ENCODE measurements around the gene OCA2.
"Not testable (repeated sequence)": the region's sequence is repeated elsewhere in the genome, so short reads cannot be mapped to it uniquely, and the experiment has no call there.

Gene OCA2

DNA sequence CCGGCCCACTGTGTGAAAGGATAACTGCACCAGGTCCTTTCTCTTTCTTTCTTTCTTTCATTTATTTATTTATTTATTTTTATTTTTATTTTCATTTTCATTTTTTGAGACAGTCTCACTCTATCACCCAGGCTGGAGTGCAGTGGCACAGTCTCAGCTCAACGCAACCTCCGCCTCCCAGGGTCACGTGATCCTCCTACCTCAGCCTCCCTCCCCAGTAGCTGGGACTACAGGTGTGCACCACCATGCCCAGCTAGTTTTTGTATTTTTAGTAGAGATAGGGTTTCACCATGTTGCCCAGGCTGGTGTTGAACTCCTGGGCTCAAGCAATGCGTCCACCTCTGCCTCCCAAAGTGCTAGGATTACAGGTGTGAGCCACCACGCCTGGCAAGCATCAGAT is 146.5 kb downstream of the OCA2 start:
- H3K36me3 ChIP-seq (ENCODE audit: control insufficient read depth, insufficient read depth, low read length); H3K27ac ChIP-seq (ENCODE audit: low read depth, low read length); H3K4me1 ChIP-seq (ENCODE audit: control insufficient read depth, insufficient read depth, low read length); H3K4me3 ChIP-seq (ENCODE audit: low read length); H3K27me3 ChIP-seq (ENCODE audit: control insufficient read depth, insufficient read depth, low read length); H3K9ac ChIP-seq (ENCODE audit: low read length): not testable (repeated sequence)

DNA sequence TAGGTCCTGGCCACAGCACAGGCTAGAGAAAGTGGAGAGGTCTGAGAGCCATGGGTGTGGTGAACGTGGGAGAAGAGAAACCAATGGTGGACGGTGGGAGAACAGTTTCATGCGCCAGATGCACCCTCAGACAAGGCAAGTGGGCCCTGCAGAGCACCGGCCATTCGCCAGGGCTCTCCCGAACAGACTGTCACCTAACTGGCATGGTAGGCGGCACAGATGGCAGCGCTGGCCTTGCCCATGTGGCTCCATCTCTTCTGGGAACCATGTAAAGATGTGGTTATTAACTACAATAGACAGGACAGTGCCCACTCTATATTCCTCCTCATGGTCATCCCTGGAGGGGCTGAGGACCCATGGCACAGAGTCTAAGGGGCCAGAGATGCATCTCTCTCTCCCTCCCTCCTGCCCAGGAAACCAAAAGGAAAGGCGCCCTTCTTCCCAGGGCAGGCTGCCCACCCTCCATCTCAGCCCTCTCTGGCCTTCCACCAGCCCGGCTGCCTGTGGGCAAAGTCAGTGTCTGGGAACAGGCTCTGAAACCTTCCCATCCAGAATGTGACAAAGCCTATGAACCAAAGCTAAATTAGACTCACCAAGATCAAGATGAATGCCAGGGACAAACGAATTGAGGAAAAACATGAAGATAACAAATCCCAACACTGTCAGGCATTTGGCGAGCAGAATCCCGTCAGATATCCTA is 147.8 kb downstream of the OCA2 start:
- no peak overlapping the region for H3K27ac ChIP-seq (ENCODE audit: low read depth, low read length)
- H3K9ac ChIP-seq (ENCODE audit: low read length): no peak overlapping the region
- no peaks in the 10 kb centered on the region for H3K27me3 ChIP-seq (ENCODE audit: control insufficient read depth, insufficient read depth, low read length)
- H3K4me1 ChIP-seq (ENCODE audit: control insufficient read depth, insufficient read depth, low read length): no peaks in the 10 kb centered on the region
- H3K4me3 ChIP-seq (ENCODE audit: low read length): no peak overlapping the region
- H3K36me3 ChIP-seq (ENCODE audit: control insufficient read depth, insufficient read depth, low read length): no peaks in the 10 kb centered on the region

DNA sequence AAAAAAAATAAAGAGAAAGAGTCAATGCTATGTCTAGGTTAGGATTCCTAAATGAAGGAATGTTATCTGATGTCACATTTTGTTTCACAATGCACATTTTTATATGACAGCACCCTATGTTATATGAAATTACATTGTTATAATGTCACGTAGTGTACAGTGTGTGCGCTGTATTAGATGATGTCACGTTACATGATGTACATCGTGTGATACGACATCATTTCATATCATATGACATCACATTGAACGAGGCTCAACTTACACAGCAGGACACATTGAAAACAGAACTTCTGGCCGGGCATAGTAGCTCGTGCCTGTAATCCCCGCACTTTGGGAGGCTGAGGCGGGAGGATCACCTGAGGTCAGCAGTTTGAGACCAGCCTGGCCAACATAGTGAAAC is 150.0 kb downstream of the OCA2 start:
- no peaks in the 10 kb centered on the region for H3K36me3 ChIP-seq (ENCODE audit: control insufficient read depth, insufficient read depth, low read length)
- no peak overlapping the region for H3K9ac ChIP-seq (ENCODE audit: low read length)
- no peaks in the 10 kb centered on the region for H3K4me1 ChIP-seq (ENCODE audit: control insufficient read depth, insufficient read depth, low read length)
- no peak overlapping the region for H3K27ac ChIP-seq (ENCODE audit: low read depth, low read length)
- no peaks in the 10 kb centered on the region for H3K27me3 ChIP-seq (ENCODE audit: control insufficient read depth, insufficient read depth, low read length)
- no peak overlapping the region for H3K4me3 ChIP-seq (ENCODE audit: low read length)

DNA sequence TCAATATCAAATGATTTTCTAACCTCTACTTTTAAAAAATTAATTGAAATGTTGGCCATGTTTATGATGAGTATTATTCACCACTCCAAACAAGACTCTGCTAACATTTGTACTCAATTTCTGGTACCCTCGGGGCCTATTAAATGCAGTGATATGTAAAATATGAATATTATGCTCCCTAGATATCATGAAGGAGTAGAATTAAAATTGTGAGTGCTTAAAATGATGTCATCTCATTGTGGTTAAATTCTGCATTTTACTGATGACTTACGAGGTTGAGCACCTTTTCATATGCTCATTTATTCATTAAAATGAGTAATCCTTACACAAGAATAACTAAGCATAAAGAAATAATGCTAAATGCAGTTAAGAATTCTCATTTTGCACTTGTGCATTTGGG is 159.9 kb downstream of the OCA2 start:
- H3K27me3 ChIP-seq (ENCODE audit: control insufficient read depth, insufficient read depth, low read length): no peaks in the 10 kb centered on the region

DNA sequence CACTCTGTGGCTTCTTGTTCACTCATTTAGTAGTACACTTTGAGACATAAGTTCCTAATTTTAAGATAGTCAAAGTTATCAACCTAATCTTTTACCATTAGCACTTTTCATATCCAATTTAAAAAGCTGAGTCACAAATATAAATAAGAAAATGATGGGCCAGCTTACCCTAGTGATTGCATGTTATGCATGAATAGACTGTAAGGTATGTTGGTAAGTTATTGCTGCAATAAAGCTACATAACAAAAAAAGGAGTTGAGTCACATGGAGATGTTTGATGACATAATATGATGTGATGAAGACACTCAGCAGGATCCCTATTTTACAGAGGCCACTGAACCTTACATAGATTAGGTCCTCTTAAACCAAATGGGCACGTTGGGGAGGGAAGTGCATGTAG is 161.3 kb downstream of the OCA2 start:
- no peaks in the 10 kb centered on the region for H3K36me3 ChIP-seq (ENCODE audit: control insufficient read depth, insufficient read depth, low read length)
- H3K9ac ChIP-seq (ENCODE audit: low read length): no peak overlapping the region
- no peaks in the 10 kb centered on the region for H3K4me1 ChIP-seq (ENCODE audit: control insufficient read depth, insufficient read depth, low read length)
- H3K27ac ChIP-seq (ENCODE audit: low read depth, low read length): no peak overlapping the region
- no peaks in the 10 kb centered on the region for H3K27me3 ChIP-seq (ENCODE audit: control insufficient read depth, insufficient read depth, low read length)
- H3K4me3 ChIP-seq (ENCODE audit: low read length): no peak overlapping the region

More for the DNA sequence above, 159.9 kb downstream of the OCA2 start:
- no peak overlapping the region for H3K9ac ChIP-seq (ENCODE audit: low read length)
- H3K27ac ChIP-seq (ENCODE audit: low read depth, low read length): no peak overlapping the region
- no peak overlapping the region for H3K4me3 ChIP-seq (ENCODE audit: low read length)
- H3K4me1 ChIP-seq (ENCODE audit: control insufficient read depth, insufficient read depth, low read length): no peaks in the 10 kb centered on the region
- no peaks in the 10 kb centered on the region for H3K36me3 ChIP-seq (ENCODE audit: control insufficient read depth, insufficient read depth, low read length)

DNA sequence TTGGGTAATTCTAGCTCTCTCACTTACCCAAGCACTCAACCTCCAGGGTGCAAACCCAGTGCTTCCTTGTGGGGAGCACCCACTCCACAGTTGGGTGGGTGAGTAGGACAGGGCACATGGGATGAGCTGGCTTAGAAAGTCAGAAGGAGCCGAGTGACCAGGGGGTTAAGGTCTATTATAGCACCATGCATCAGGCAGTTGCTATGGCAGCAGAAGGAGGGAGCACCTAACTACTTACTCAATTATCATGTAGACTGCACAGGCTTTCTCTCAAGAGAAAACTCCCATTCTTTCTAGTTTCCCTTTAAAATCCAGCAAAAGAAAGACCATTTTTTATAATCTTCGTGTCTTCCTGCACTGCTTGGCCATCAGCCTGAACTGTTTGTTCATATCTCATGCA is 163.0 kb downstream of the OCA2 start:
- H3K36me3 ChIP-seq (ENCODE audit: control insufficient read depth, insufficient read depth, low read length): no peaks in the 10 kb centered on the region
- no peaks in the 10 kb centered on the region for H3K27me3 ChIP-seq (ENCODE audit: control insufficient read depth, insufficient read depth, low read length)
- H3K9ac ChIP-seq (ENCODE audit: low read length): no peak overlapping the region
- H3K4me1 ChIP-seq (ENCODE audit: control insufficient read depth, insufficient read depth, low read length): no peaks in the 10 kb centered on the region
- H3K27ac ChIP-seq (ENCODE audit: low read depth, low read length): no peak overlapping the region
- no peak overlapping the region for H3K4me3 ChIP-seq (ENCODE audit: low read length)

DNA sequence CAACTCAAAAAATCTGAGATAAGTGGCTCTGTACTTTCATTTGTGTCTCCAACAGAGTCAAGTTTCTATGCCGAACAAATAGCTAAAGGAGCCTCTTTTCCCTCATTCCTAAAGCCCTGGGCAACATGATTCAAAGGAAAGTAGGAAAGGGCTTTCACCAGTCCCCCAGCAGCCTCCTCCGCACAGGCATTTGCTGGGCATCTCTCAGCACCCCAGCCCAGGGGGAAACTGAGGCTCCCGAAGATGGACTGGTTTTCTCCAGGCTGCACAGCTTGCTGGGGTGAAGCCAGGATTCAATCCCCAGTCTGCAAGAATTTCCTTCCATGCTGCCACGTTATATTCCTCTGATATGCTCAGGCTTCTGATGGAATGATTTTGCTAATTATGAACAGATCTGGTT is 163.8 kb downstream of the OCA2 start:
- no peaks in the 10 kb centered on the region for H3K27me3 ChIP-seq (ENCODE audit: control insufficient read depth, insufficient read depth, low read length)
- H3K4me3 ChIP-seq (ENCODE audit: low read length): no peak overlapping the region
- no peaks in the 10 kb centered on the region for H3K36me3 ChIP-seq (ENCODE audit: control insufficient read depth, insufficient read depth, low read length)
- H3K27ac ChIP-seq (ENCODE audit: low read depth, low read length): no peak overlapping the region
- H3K4me1 ChIP-seq (ENCODE audit: control insufficient read depth, insufficient read depth, low read length): no peaks in the 10 kb centered on the region
- H3K9ac ChIP-seq (ENCODE audit: low read length): no peak overlapping the region

DNA sequence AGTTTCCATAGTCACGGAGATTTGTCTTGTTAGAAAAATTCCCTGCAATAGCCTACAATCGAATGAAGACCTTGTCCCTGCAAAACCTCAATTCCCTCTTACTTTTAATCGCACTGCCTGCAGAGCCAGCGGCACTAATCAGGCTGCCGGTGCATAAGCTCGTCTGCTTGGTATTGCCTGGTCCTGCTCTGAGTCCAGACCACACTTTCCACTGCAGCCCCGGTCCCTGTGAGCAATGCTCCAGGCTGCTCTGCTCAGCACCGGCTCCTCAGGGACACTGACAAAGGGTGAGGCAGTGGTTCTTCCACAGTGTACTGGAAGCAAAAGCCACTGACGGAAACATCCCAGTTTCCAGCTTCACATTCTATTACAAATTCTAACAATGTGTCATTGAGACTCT is 164.3 kb downstream of the OCA2 start:
- no peak overlapping the region for H3K27ac ChIP-seq (ENCODE audit: low read depth, low read length)
- no peaks in the 10 kb centered on the region for H3K4me1 ChIP-seq (ENCODE audit: control insufficient read depth, insufficient read depth, low read length)
- no peaks in the 10 kb centered on the region for H3K36me3 ChIP-seq (ENCODE audit: control insufficient read depth, insufficient read depth, low read length)
- no peak overlapping the region for H3K4me3 ChIP-seq (ENCODE audit: low read length)
- no peak overlapping the region for H3K9ac ChIP-seq (ENCODE audit: low read length)
- no peaks in the 10 kb centered on the region for H3K27me3 ChIP-seq (ENCODE audit: control insufficient read depth, insufficient read depth, low read length)

DNA sequence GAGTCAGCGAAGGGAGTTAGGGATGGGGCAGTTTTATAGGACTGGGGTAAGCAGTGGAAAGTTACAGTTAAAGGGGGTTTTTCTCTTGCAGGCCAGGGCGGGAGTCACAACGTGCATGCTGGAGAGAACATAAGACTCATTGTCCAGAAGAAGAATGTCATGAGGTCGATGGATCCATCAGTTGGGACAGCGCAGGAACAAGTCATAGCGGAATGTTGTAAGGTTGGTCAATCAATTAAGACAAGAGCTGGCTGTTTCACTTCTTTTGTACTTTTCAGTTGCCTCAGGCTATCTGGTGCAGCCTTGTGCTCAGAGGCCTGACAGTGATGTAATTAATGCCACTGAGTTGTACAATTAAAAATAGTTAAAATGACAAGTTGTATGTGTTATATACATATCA is 165.6 kb downstream of the OCA2 start:
- Histone ChIP-seq H3K27ac (ENCODE audit: low read depth, low read length) (no peak overlapping the region), H3K4me1 (ENCODE audit: control insufficient read depth, insufficient read depth, low read length) (no peaks in the 10 kb centered on the region), H3K9ac (ENCODE audit: low read length) (no peak overlapping the region), H3K4me3 (ENCODE audit: low read length) (no peak overlapping the region), H3K36me3 (ENCODE audit: control insufficient read depth, insufficient read depth, low read length) (no peaks in the 10 kb centered on the region), H3K27me3 (ENCODE audit: control insufficient read depth, insufficient read depth, low read length) (no peaks in the 10 kb centered on the region)

DNA sequence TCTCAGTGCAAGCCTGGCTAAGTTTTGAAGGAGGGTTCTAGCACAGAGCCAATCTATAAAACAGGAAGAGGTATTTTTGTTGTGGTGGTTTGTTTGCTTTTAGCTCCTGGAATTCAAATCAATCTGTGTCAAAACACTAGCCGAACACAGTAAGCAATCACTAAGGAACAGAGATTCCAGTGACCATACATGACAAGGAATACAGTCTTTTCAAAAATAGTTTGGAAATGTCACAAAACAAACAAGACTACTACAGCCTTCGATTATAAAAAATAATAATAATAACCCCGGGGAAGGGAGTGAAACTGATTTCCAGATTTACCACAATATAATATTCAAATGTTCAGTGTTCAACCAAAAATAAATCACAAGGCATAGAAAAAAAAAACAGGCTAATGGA is 166.5 kb downstream of the OCA2 start:
- H3K4me1 ChIP-seq (ENCODE audit: control insufficient read depth, insufficient read depth, low read length): no peaks in the 10 kb centered on the region
- H3K27ac ChIP-seq (ENCODE audit: low read depth, low read length): no peak overlapping the region

DNA sequence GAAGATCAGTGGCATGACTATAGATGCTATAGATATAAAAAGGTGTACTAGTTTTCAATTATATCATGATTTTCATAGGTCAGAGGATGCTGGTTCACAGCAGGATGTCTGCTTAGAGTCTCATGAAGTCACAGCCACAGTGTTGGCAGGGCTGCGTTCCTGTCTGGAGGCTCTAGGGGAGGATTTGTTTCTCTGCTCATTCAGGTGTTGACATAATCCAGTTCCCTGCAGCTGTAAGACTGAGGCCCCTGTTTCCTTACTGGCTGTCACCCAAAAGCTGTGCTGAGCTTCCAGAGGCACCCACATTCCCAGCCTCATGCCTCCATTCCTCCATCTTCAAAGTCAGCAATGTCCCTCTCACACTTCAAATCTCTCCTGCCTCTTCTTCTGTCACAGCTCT is 170.7 kb downstream of the OCA2 start:
- no peaks in the 10 kb centered on the region for H3K4me1 ChIP-seq (ENCODE audit: control insufficient read depth, insufficient read depth, low read length)
- H3K9ac ChIP-seq (ENCODE audit: low read length): no peak overlapping the region
- no peaks in the 10 kb centered on the region for H3K36me3 ChIP-seq (ENCODE audit: control insufficient read depth, insufficient read depth, low read length)
- H3K27ac ChIP-seq (ENCODE audit: low read depth, low read length): no peak overlapping the region
- H3K27me3 ChIP-seq (ENCODE audit: control insufficient read depth, insufficient read depth, low read length): no peaks in the 10 kb centered on the region
- no peak overlapping the region for H3K4me3 ChIP-seq (ENCODE audit: low read length)

More for the DNA sequence above, 166.5 kb downstream of the OCA2 start:
- Histone ChIP-seq H3K27me3 (ENCODE audit: control insufficient read depth, insufficient read depth, low read length) (no peaks in the 10 kb centered on the region), H3K36me3 (ENCODE audit: control insufficient read depth, insufficient read depth, low read length) (no peaks in the 10 kb centered on the region), H3K4me3 (ENCODE audit: low read length) (no peak overlapping the region), H3K9ac (ENCODE audit: low read length) (no peak overlapping the region)

DNA sequence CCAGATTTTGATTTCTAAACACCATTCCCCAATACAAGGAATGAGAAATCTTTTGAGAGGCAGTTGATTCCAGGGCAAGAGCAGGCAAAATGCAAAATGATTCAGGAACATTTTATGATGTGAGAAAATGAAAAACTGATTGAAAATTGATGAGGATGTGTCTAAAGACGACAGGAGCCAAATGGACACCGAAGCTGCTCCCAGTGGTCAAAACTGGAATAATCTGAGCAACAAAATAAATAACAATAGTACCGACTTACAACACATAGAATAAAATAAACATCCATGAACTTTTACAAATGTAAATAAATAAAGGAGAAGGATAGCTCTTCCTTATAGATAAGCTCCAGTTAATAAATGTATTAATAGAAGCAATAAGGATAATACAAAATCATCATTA is 186.8 kb downstream of the OCA2 start:
- H3K36me3 ChIP-seq (ENCODE audit: control insufficient read depth, insufficient read depth, low read length): no peaks in the 10 kb centered on the region
- no peak overlapping the region for H3K27ac ChIP-seq (ENCODE audit: low read depth, low read length)
- no peak overlapping the region for H3K4me3 ChIP-seq (ENCODE audit: low read length)
- no peak overlapping the region for H3K9ac ChIP-seq (ENCODE audit: low read length)
- no peaks in the 10 kb centered on the region for H3K27me3 ChIP-seq (ENCODE audit: control insufficient read depth, insufficient read depth, low read length)
- H3K4me1 ChIP-seq (ENCODE audit: control insufficient read depth, insufficient read depth, low read length): no peaks in the 10 kb centered on the region

DNA sequence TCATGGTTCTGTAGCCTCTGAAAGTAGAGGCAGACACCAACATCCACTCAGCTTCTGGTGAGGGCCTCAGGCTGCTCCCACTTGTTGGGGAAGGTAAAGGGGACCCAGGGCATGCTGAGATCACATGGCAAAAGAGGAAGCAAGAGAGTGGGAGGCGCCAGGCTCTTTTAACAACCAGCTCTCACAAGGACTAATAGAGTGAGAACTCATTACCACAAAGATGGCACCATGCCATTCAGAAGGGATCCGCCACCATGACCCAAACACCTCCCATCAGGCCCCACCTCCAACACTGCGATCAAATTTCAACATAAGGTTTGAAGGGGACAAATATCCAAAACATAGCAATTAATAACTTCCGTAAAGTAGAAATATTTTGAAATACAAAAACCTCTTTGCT is 192.3 kb downstream of the OCA2 start:
- Histone ChIP-seq H3K27me3 (ENCODE audit: control insufficient read depth, insufficient read depth, low read length) (no peaks in the 10 kb centered on the region), H3K9ac (ENCODE audit: low read length) (no peak overlapping the region), H3K36me3 (ENCODE audit: control insufficient read depth, insufficient read depth, low read length) (no peaks in the 10 kb centered on the region), H3K4me3 (ENCODE audit: low read length) (no peak overlapping the region), H3K27ac (ENCODE audit: low read depth, low read length) (no peak overlapping the region), H3K4me1 (ENCODE audit: control insufficient read depth, insufficient read depth, low read length) (no peaks in the 10 kb centered on the region)
